ENCODE data around the gene OSBP2. TPM values are rescaled to one million over a fixed set of nuclear protein-coding genes. Genes with fewer than 3 reads are reported as not detected.

The OSBP2 gene
- polyA plus RNA-seq, 2 of the 4 experiments (the other 2 are of a cell fraction): 2.7 to 6.0 TPM

- TF ChIP-seq REST (IDR thresholded peaks at IDR 0.05): no peak
- TF ChIP-seq MAZ (IDR thresholded peaks at IDR 0.05; ENCODE audit: borderline replicate concordance, low read depth, low read length): no peak
- TF ChIP-seq RAD21 (conservative IDR thresholded peaks at IDR 0.05 in 1 of 2, IDR thresholded peaks at IDR 0.05 in 1 of 2): peak; percentile 44 to 50
- TF ChIP-seq SMC3 (IDR thresholded peaks at IDR 0.05): peak; percentile 62
- TF ChIP-seq, protein P1, sequence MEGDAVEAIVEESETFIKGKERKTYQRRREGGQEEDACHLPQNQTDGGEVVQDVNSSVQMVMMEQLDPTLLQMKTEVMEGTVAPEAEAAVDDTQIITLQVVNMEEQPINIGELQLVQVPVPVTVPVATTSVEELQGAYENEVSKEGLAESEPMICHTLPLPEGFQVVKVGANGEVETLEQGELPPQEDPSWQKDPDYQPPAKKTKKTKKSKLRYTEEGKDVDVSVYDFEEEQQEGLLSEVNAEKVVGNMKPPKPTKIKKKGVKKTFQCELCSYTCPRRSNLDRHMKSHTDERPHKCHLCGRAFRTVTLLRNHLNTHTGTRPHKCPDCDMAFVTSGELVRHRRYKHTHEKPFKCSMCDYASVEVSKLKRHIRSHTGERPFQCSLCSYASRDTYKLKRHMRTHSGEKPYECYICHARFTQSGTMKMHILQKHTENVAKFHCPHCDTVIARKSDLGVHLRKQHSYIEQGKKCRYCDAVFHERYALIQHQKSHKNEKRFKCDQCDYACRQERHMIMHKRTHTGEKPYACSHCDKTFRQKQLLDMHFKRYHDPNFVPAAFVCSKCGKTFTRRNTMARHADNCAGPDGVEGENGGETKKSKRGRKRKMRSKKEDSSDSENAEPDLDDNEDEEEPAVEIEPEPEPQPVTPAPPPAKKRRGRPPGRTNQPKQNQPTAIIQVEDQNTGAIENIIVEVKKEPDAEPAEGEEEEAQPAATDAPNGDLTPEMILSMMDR (IDR thresholded peaks at IDR 0.05): peak; percentile 50
- FAIRE-seq (no peak), DNase-seq (ENCODE audit: low read depth in 1 of 2, low spot score in 1 of 2) (peak; percentile 30 to 36), ATAC-seq (peak; percentile 54 to 91; a peak in 4 of 6 replicates)
- 83% methylated on average over 8 of the region's 17 CpGs for WGBS (ENCODE audit: missing lambda C conversion rate)
- Histone ChIP-seq H3K27ac (peak overlapping the region; percentile 44 to 75; a peak in 4 of 6 replicates), H3K4me2 (no peak overlapping the region), H3K4me1 (no peaks in the 10 kb centered on the region), H3K9me3 (no peaks in the 10 kb centered on the region), H3K4me3 (no peak overlapping the region)
- ChIA-PET POLR2A (no interaction called here), CTCF (interaction anchor here (0.8 to 5.2 kb wide), 17 partner anchors 9 to 128 kb away, joined by 3 to 31 read pairs (median 4); no protein-coding TSS in a partner anchor)
These were observed 196.2 kb downstream of the OSBP2 start for GRCh38 chr22:30890686-30891442.

- no peak for FAIRE-seq
- no peak for TF ChIP-seq ZFP36 (IDR thresholded peaks at IDR 0.05; ENCODE audit: borderline replicate concordance, partially characterized antibody)
- TF ChIP-seq FOSB (CRISPR knock-in tag; IDR thresholded peaks at IDR 0.05): no peak
- TF ChIP-seq POLR2AphosphoS2 (conservative IDR thresholded peaks at IDR 0.05; ENCODE audit: low read length): no peak
- TF ChIP-seq HEYL (CRISPR knock-in tag; IDR thresholded peaks at IDR 0.05): no peak
- no peak for TF ChIP-seq RCOR1 (IDR thresholded peaks at IDR 0.05; ENCODE audit: low read depth, low read length)
- no peak for TF ChIP-seq ZNF302 (CRISPR knock-in tag; IDR thresholded peaks at IDR 0.05)
- no peak for TF ChIP-seq RNF2 (IDR thresholded peaks at IDR 0.05; ENCODE audit: borderline replicate concordance, low read depth)
- no peak for TF ChIP-seq JUNB (IDR thresholded peaks at IDR 0.05)
- no peak for TF ChIP-seq RFX5 (IDR thresholded peaks at IDR 0.05)
- TF ChIP-seq NFE2L2 (conservative IDR thresholded peaks at IDR 0.05; ENCODE audit: low read length): no peak
- no peak for TF ChIP-seq MAZ (IDR thresholded peaks at IDR 0.05; ENCODE audit: borderline replicate concordance, low read depth, low read length)
- Histone ChIP-seq H3K9me3 (no peaks in the 10 kb centered on the region), H3K4me3 (no peak overlapping the region), H3K27ac (peak overlapping the region in 1 of 2 experiments; percentile 75; a peak in 3 of 6 replicates), H3K4me1 (no peaks in the 10 kb centered on the region), H3K4me2 (no peak overlapping the region)
- ATAC-seq: no peak
- POLR2A ChIA-PET: no interaction called here
- CTCF ChIA-PET: interaction anchor here (0.8 to 5.2 kb wide), 14 partner anchors 10 to 128 kb away, joined by 3 to 31 read pairs (median 4); no protein-coding TSS in a partner anchor
- WGBS (ENCODE audit: missing lambda C conversion rate): 80% methylated on average over 8 of the region's 8 CpGs
- no peak for DNase-seq (ENCODE audit: low read depth in 1 of 2, low spot score in 1 of 2)
These were observed 196.7 kb downstream of the OSBP2 start for GRCh38 chr22:30891443-30891755.

GRCh38 chr22:30891781-30892180 lies 197.1 kb downstream of the OSBP2 start:
- no peaks in the 10 kb centered on the region for H3K9me3 ChIP-seq
- ChIA-PET CTCF (interaction anchor here (0.8 to 5.2 kb wide), 10 partner anchors 10 to 129 kb away, joined by 3 to 31 read pairs (median 4); no protein-coding TSS in a partner anchor), POLR2A (no interaction called here)
- DNase-seq (ENCODE audit: low read depth in 1 of 2, low spot score in 1 of 2) (no peak), FAIRE-seq (no peak), ATAC-seq (no peak)
- H3K4me2 ChIP-seq: no peak overlapping the region
- H3K27ac ChIP-seq: peak overlapping the region in 1 of 2 experiments; percentile 50; a peak in 1 of 6 replicates
- 84% methylated on average over 6 of the region's 6 CpGs for WGBS (ENCODE audit: missing lambda C conversion rate)
- H3K4me3 ChIP-seq: no peak overlapping the region
- no peaks in the 10 kb centered on the region for H3K4me1 ChIP-seq
- TF ChIP-seq EHMT2 (IDR thresholded peaks at IDR 0.05; ENCODE audit: low read depth) (no peak), NPAS2 (CRISPR knock-in tag; IDR thresholded peaks at IDR 0.05; ENCODE audit: borderline replicate concordance) (no peak), POLR2AphosphoS2 (conservative IDR thresholded peaks at IDR 0.05; ENCODE audit: low read length) (no peak), MAZ (IDR thresholded peaks at IDR 0.05; ENCODE audit: borderline replicate concordance, low read depth, low read length) (no peak), EP300 (IDR thresholded peaks at IDR 0.05) (no peak), SMC3 (IDR thresholded peaks at IDR 0.05) (no peak), PHF8 (IDR thresholded peaks at IDR 0.05; ENCODE audit: borderline replicate concordance, low read depth) (no peak), KDM5A (IDR thresholded peaks at IDR 0.05) (no peak)
- TF ChIP-seq, protein P1 (IDR thresholded peaks at IDR 0.05): no peak
- TF ChIP-seq, protein P2, sequence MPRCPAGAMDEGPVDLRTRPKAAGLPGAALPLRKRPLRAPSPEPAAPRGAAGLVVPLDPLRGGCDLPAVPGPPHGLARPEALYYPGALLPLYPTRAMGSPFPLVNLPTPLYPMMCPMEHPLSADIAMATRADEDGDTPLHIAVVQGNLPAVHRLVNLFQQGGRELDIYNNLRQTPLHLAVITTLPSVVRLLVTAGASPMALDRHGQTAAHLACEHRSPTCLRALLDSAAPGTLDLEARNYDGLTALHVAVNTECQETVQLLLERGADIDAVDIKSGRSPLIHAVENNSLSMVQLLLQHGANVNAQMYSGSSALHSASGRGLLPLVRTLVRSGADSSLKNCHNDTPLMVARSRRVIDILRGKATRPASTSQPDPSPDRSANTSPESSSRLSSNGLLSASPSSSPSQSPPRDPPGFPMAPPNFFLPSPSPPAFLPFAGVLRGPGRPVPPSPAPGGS (IDR thresholded peaks at IDR 0.05): no peak

Measured in A549 (cell line).